GM19438 (cell line): ENCODE results near the gene STX3.
"Not testable (repeated sequence)": the region's sequence is repeated elsewhere in the genome, so short reads cannot be mapped to it uniquely, and the experiment has no call there.

ENCODE experiments used
- ATAC-seq: cut with Tn5 transposase; IDR thresholded peaks from one replicate; pipeline ENCODE4 v1.9.1; 2021; ENCODE audit warnings: low read depth; ENCODE audit not compliant: unreplicated experiment

The STX3 gene

GRCh38 chr11:59785818-59786217, 30.6 kb downstream of the STX3 start:
- no peak for ATAC-seq

GRCh38 chr11:59787255-59787588, 32.0 kb downstream of the STX3 start:
- no peak for ATAC-seq

- ATAC-seq, result no peak
These were observed 32.6 kb downstream of the STX3 start for GRCh38 chr11:59787816-59788215.

- no peak for ATAC-seq
These were observed 36.5 kb downstream of the STX3 start for GRCh38 chr11:59791639-59792038.

- ATAC-seq, result no peak
These were observed 37.3 kb downstream of the STX3 start for GRCh38 chr11:59792507-59792906.

- no peak for ATAC-seq
These were observed 39.2 kb downstream of the STX3 start for GRCh38 chr11:59794417-59794816.

- no peak for ATAC-seq
These were observed 45.3 kb downstream of the STX3 start for GRCh38 chr11:59800390-59801025.

- no peak for ATAC-seq
These were observed 46.1 kb downstream of the STX3 start for GRCh38 chr11:59801160-59801706.

GRCh38 chr11:59801981-59802638, 46.9 kb downstream of the STX3 start:
- no peak for ATAC-seq

GRCh38 chr11:59802639-59803176, 47.5 kb downstream of the STX3 start:
- no peak for ATAC-seq

GRCh38 chr11:59804061-59804460, 48.9 kb downstream of the STX3 start:
- no peak for ATAC-seq

- ATAC-seq, result no peak
These were observed 52.0 kb downstream of the STX3 start for GRCh38 chr11:59807047-59807610.

GRCh38 chr11:59810189-59810910, 55.2 kb downstream of the STX3 start, which contains the start of gene MRPL16:
Gene MRPL16 (minus strand): TSS chr11:59810778. CDS start chr11:59810658, 120 bp downstream.
- ATAC-seq, result peak; percentile 97

GRCh38 chr11:59810911-59811259, 55.7 kb downstream of the STX3 start:
- ATAC-seq, result no peak

- no peak for ATAC-seq
These were observed 57.0 kb downstream of the STX3 start for GRCh38 chr11:59812220-59812619.

- no peak for ATAC-seq
These were observed 58.2 kb downstream of the STX3 start for GRCh38 chr11:59813364-59813763.

- ATAC-seq, result no peak
These were observed 58.8 kb downstream of the STX3 start for GRCh38 chr11:59814021-59814420.

GRCh38 chr11:59815754-59816153, 60.6 kb downstream of the STX3 start:
- ATAC-seq, result no peak

GRCh38 chr11:59816434-59816833, 61.3 kb downstream of the STX3 start:
- not testable (repeated sequence) for ATAC-seq

- no peak for ATAC-seq
These were observed 63.4 kb downstream of the STX3 start for GRCh38 chr11:59818572-59818971.

GRCh38 chr11:59822989-59823566, 67.9 kb downstream of the STX3 start:
- ATAC-seq, result peak; percentile 85
